ENCODE results near the gene QPCT.

DNA sequence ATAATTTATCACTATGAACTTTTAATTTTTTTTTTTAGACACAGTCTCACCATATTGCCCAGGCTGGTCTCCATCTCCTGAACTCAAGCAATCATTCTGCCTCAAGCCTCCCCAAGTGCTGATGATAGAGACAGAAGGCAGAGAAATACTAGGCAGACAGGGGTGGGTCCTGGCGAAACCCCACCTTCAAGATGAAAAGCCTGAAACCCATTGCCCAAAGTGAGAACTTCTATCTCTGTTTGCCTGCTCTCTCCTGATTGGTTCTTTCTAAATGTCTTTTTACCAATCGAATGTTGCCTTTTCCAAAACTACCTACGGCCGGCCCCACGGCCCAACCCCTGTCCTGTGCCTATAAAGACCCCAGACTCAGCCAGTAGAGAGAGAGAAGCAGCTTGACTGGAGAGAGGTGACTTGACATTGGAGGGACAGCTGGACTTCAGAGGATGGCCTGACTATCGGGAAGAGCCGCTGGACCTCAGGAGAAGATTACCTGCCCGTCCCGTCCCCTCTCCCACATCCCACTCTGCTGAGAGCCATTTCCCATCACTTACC lies 41.7 kb upstream of the QPCT start:
- TF ChIP-seq, protein P1, sequence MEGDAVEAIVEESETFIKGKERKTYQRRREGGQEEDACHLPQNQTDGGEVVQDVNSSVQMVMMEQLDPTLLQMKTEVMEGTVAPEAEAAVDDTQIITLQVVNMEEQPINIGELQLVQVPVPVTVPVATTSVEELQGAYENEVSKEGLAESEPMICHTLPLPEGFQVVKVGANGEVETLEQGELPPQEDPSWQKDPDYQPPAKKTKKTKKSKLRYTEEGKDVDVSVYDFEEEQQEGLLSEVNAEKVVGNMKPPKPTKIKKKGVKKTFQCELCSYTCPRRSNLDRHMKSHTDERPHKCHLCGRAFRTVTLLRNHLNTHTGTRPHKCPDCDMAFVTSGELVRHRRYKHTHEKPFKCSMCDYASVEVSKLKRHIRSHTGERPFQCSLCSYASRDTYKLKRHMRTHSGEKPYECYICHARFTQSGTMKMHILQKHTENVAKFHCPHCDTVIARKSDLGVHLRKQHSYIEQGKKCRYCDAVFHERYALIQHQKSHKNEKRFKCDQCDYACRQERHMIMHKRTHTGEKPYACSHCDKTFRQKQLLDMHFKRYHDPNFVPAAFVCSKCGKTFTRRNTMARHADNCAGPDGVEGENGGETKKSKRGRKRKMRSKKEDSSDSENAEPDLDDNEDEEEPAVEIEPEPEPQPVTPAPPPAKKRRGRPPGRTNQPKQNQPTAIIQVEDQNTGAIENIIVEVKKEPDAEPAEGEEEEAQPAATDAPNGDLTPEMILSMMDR (IDR thresholded peaks at IDR 0.05; ENCODE audit: poor library complexity), result no peak
- no peak for TF ChIP-seq EZH2 (IDR thresholded peaks at IDR 0.05; ENCODE audit: borderline replicate concordance)

Measured in hepatocyte (in vitro differentiated cells).